Limb (tissue), 2 donors: ENCODE results near the gene CNNM1.

ENCODE experiments used
- DNase-seq, 2 donors: peaks; one replicate each; pipeline ENCODE4 v3.0.0-alpha.2; 2016; ENCODE audit errors: extremely low spot score in 2 of 2

CNNM1 gene

GRCh38 chr10:99372546-99373271, 43.6 kb downstream of the CNNM1 start:
- no peak for DNase-seq

GRCh38 chr10:99374526-99374925, 45.4 kb downstream of the CNNM1 start:
- DNase-seq = no peak

GRCh38 chr10:99374972-99375371, 45.8 kb downstream of the CNNM1 start:
- DNase-seq = no peak

- no peak for DNase-seq
These were observed 46.3 kb downstream of the CNNM1 start for GRCh38 chr10:99375426-99375825.

GRCh38 chr10:99382176-99382575, 53.0 kb downstream of the CNNM1 start:
- no peak for DNase-seq

- DNase-seq = no peak
These were observed 57.9 kb downstream of the CNNM1 start for GRCh38 chr10:99387071-99387470.

- no peak for DNase-seq
These were observed 58.4 kb downstream of the CNNM1 start for GRCh38 chr10:99387541-99387940.

- DNase-seq = no peak
These were observed 60.7 kb downstream of the CNNM1 start for GRCh38 chr10:99389729-99390480.

- no peak for DNase-seq
These were observed 62.2 kb downstream of the CNNM1 start for GRCh38 chr10:99391346-99391745.

- DNase-seq = no peak
These were observed 63.9 kb downstream of the CNNM1 start for GRCh38 chr10:99393036-99393435.

GRCh38 chr10:99393683-99394082, 64.5 kb downstream of the CNNM1 start:
- DNase-seq = no peak

GRCh38 chr10:99394256-99394655, 65.1 kb downstream of the CNNM1 start:
- no peak for DNase-seq

- DNase-seq = no peak
These were observed 65.7 kb downstream of the CNNM1 start for GRCh38 chr10:99394761-99395386.

- no peak for DNase-seq
These were observed 66.7 kb downstream of the CNNM1 start for GRCh38 chr10:99395750-99396445.

- DNase-seq = no peak
These were observed 67.3 kb downstream of the CNNM1 start for GRCh38 chr10:99396471-99396870.

GRCh38 chr10:99399664-99400063, 70.5 kb downstream of the CNNM1 start:
- no peak for DNase-seq

- DNase-seq = no peak
These were observed 74.5 kb downstream of the CNNM1 start for GRCh38 chr10:99403674-99404073.

GRCh38 chr10:99406149-99406548, 77.0 kb downstream of the CNNM1 start:
- DNase-seq = no peak

- DNase-seq = no peak
These were observed 81.0 kb downstream of the CNNM1 start for GRCh38 chr10:99410146-99410545.

GRCh38 chr10:99410876-99411275, 81.7 kb downstream of the CNNM1 start:
- DNase-seq = no peak

GRCh38 chr10:99411546-99411945, 82.4 kb downstream of the CNNM1 start:
- no peak for DNase-seq

GRCh38 chr10:99412099-99412498, 82.9 kb downstream of the CNNM1 start:
- no peak for DNase-seq
